Adipocyte (in vitro differentiated cells): ENCODE data around the gene ANKRD13C.
A peak's percentile ranks its signal among the peaks of the same experiment; 100 is the strongest.

Experiments
- DNase-seq: peaks from one replicate; pipeline ENCODE4 v3.0.0-alpha.2; 2015; ENCODE audit warnings: low read depth
- H3K27me3 ChIP-seq: replicated peaks from 2 replicates; pipeline ENCODE4 v1.7.0; 2013; ENCODE audit warnings: mild to moderate bottlenecking, low read length, moderate library complexity; ENCODE audit not compliant: control insufficient read depth, insufficient read depth
- H3K36me3 ChIP-seq: 2 replicates; pipeline ENCODE4 v1.7.0; 2013; ENCODE audit warnings: low read length, mild to moderate bottlenecking, moderate library complexity; ENCODE audit not compliant: control insufficient read depth, insufficient read depth, severe bottlenecking
- H3K4me1 ChIP-seq: 2 replicates; pipeline ENCODE4 v1.7.0; 2013; ENCODE audit warnings: mild to moderate bottlenecking, low read length, moderate library complexity; ENCODE audit not compliant: control insufficient read depth, insufficient read depth
- H3K4me3 ChIP-seq: 2 replicates; pipeline ENCODE4 v1.7.0; 2013; ENCODE audit warnings: mild to moderate bottlenecking, low read length, moderate library complexity
- H3K9ac ChIP-seq: 2 replicates; pipeline ENCODE4 v1.7.0; 2013; ENCODE audit warnings: mild to moderate bottlenecking, low read length, moderate library complexity
- H3K9me3 ChIP-seq: 2 replicates; pipeline ENCODE4 v1.7.0; 2013; ENCODE audit warnings: mild to moderate bottlenecking, low read length, moderate library complexity; ENCODE audit not compliant: control insufficient read depth

ANKRD13C gene

DNA sequence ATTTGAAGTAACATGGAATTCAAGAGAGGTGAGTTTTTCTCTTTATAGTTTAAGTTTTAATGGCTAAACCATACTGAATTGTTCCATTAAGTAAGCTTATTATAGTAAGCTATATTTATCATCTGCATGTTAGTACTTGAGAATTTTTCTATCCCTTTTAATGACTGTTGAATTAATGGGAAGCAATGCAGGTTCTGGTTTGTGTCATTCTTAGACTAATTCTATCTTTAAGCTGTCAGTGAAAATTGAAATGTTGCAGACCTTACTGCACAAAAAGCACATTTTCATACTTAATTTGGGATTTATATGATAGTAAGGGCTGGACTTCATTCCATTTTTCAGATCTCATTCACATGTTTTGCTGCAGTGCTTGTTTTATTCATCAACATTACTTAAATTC, 107.4 kb downstream of the ANKRD13C start:
- peaks cover 20% of the 10 kb centered on the region for H3K4me1 ChIP-seq
- no peak for DNase-seq
- peaks cover 100% of the 10 kb centered on the region for H3K36me3 ChIP-seq
- H3K4me3 ChIP-seq: no peak overlapping the region
- no peak overlapping the region for H3K9ac ChIP-seq
- no peaks in the 10 kb centered on the region for H3K9me3 ChIP-seq
- no peaks in the 10 kb centered on the region for H3K27me3 ChIP-seq

DNA sequence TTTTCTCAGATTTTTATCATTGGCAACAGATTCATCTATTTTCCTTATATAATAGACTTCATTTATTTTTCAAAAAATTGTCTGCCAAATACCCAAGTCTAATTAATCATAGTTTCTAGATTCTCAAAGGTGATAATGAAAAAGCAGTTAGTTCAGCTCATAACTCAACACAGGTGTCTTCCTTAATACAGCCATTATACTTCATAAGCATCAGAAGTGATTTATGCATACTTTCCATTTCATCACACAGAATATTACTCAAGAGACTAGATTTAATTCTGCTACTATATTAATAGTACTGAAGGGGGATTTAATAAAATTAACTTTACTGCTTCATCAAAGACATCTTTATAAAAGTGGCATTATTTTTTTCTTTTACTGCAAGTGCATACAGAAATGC, 114.6 kb downstream of the ANKRD13C start:
- Histone ChIP-seq H3K27me3 (no peaks in the 10 kb centered on the region), H3K4me1 (no peaks in the 10 kb centered on the region), H3K9me3 (no peaks in the 10 kb centered on the region), H3K4me3 (no peak overlapping the region), H3K9ac (no peak overlapping the region), H3K36me3 (peaks cover 100% of the 10 kb centered on the region)
- no peak for DNase-seq

DNA sequence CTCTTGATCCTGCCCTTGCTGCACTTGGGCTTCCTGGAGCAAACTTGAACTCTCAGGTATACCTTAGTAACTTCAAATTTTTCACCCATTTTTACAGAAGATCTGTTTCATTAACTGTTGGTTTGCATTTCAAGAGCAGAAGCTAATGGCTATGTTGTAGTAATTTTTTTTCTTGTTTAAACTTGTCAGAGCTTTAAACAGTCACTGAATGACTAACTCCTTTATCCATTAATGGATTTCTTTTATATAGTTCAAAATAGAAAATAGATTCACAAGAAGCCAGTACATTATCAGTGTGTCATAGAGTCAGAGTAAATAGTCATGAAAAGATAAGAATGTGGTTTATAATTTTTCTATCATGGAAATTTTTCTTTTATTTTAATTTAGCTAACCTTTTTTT, 119.8 kb downstream of the ANKRD13C start:
- Histone ChIP-seq H3K4me3 (no peak overlapping the region), H3K36me3 (peaks cover 100% of the 10 kb centered on the region), H3K9ac (no peak overlapping the region), H3K9me3 (no peaks in the 10 kb centered on the region), H3K27me3 (no peaks in the 10 kb centered on the region), H3K4me1 (no peaks in the 10 kb centered on the region)
- no peak for DNase-seq

DNA sequence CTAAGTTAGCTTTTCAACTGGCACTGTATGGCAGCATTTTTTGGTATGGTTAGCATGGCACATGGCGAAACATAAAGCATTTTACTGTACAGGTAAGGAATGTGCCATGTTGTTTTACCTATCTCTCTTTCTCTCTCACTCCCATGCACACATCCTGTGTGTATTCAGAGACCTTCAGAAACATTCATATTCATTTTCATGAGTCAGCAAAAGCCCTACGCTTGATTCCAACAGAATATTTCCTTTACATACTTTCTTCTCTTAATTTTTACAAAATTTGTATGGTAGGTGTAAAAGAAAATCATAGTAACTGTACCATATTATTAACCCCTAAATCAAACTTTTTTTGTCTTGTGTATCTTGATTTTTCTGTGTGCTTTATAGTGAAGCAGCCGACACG, 123.0 kb downstream of the ANKRD13C start:
- Histone ChIP-seq H3K36me3 (peaks cover 88% of the 10 kb centered on the region), H3K9ac (no peak overlapping the region), H3K4me1 (peaks cover 18% of the 10 kb centered on the region), H3K4me3 (no peak overlapping the region), H3K9me3 (no peaks in the 10 kb centered on the region), H3K27me3 (no peaks in the 10 kb centered on the region)
- DNase-seq: no peak

DNA sequence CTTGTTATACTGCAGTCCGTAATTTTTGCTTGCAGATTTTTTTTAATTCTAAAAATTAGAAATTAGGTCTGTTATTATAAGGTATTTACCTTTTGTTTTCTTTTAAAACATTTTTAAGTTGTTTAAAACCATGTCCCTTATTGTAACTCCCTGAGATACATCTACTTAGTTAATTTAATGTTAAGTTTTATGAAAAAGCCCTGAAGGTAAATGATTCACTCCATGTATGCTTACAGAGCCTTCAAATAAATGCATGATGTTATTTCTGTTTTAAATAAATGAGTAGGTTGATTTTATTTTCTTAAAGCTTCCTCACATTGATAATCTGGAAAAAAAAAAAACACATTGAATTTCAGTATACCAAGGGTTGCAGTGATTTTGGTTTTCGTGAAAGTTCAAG, 125.9 kb downstream of the ANKRD13C start:
- Histone ChIP-seq H3K36me3 (peaks cover 80% of the 10 kb centered on the region), H3K27me3 (no peaks in the 10 kb centered on the region), H3K9me3 (no peaks in the 10 kb centered on the region), H3K9ac (no peak overlapping the region), H3K4me1 (peaks cover 32% of the 10 kb centered on the region), H3K4me3 (no peak overlapping the region)
- no peak for DNase-seq

DNA sequence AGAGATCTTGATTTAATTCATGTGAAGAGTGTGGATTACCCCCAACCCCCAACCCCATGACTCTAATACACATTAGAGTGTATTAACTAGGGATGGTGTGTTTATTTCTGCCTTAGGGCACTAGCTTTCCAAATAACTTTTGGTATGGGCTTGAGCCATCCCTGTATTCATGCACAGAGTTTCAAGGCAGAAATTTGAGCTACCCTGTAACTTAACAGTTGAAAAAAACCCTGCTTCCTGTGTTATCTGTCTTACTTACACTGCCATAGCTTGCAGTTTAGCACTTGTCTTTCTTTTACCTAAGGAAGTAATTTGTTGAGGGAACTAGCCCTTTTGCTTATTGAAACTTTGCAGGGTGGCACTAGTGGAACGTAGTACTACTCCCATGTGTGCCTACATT, 127.1 kb downstream of the ANKRD13C start:
- no peak overlapping the region for H3K4me3 ChIP-seq
- peak; percentile 22 for DNase-seq
- H3K36me3 ChIP-seq: peaks cover 74% of the 10 kb centered on the region
- H3K4me1 ChIP-seq: peaks cover 44% of the 10 kb centered on the region
- H3K9me3 ChIP-seq: no peaks in the 10 kb centered on the region
- H3K27me3 ChIP-seq: no peaks in the 10 kb centered on the region
- no peak overlapping the region for H3K9ac ChIP-seq

DNA sequence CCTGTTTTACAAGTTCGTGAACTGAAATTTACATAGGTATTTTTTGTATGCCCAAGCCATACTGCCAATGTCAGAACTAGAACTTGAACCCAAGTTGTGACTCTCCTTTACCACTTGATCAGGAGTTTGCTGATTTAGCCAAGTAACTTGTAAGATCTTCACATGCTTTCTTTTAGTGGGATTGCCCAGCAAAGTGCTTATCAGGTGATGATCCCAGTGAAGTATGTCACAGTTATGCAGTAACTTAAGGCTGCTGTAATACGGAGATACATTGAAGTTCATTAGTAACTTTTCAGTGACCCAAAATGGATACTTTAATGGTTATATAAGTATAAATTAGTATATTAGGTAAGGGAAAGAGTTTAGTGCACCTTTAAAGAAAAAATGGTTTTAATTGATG, 129.6 kb downstream of the ANKRD13C start:
- H3K9me3 ChIP-seq: no peaks in the 10 kb centered on the region
- H3K27me3 ChIP-seq: no peaks in the 10 kb centered on the region
- peaks cover 51% of the 10 kb centered on the region for H3K4me1 ChIP-seq
- no peak overlapping the region for H3K4me3 ChIP-seq
- no peak overlapping the region for H3K9ac ChIP-seq
- no peak for DNase-seq
- H3K36me3 ChIP-seq: peaks cover 50% of the 10 kb centered on the region

DNA sequence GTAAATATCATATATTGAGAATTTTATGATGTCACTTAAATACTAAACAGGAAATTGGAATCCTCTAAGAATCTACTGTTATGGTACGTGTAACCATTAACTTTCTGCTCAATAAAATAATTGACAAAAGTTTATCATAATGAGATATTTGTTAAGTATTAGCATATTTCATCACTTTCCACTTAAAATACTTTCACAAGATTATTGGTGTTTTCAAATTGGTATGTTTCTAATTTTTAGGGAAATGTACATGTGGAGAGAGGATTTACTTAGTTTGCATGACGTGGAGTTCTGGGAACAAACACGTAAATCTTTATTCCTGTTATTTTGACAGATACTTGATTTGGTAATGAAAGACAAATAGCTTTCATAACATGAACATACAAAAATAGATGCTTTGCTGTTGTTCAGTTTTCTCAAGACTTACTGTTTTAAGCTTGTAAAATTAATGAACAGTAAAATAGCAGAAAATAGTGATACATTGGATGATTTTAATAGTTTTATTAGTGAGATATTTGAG, 131.7 kb downstream of the ANKRD13C start:
- Histone ChIP-seq H3K4me3 (peak overlapping the region; percentile 88), H3K4me1 (peaks cover 40% of the 10 kb centered on the region), H3K27me3 (no peaks in the 10 kb centered on the region), H3K36me3 (peaks cover 28% of the 10 kb centered on the region), H3K9me3 (no peaks in the 10 kb centered on the region), H3K9ac (peak overlapping the region; percentile 95)
- peak; percentile 19 for DNase-seq

DNA sequence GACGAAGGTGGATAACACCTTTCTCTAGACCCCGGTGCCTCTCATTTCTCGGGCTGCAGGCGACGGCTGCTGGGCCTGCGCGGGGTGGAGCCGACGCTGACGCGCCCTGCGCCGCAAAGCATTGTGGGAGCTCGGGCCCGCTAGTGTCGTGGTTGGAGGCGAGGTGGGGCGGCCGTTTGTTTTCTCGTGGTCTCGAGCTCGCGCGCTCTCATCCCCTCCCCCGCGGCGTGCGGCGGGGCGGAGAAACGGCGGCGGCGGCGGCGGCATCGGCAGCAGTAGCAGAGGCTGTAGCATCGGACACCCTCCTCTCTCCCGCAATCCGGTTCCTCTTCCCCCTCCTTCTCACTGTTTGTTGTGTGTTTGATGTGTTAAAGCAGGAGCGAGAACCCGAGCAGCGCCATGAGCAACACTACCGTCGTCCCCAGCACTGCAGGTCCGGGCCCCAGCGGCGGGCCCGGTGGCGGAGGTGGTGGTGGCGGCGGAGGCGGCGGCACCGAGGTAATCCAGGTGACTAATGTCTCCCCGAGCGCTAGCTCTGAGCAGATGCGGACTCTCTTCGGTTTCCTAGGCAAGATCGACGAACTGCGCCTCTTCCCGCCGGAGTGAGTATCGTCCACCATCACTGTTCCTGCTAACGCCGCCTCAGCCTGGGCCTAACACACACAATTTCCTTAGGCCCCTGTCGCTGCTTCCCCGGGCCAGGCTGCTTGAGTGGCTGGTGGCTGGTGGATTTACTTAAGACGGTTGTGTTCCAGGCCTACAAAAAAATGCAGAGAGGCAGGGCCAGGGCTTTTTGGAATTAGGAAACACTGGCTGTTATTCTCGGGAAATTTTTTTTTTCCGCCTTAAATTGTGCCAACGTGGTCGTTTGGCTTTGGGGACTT, 133.0 kb downstream of the ANKRD13C start, which contains the start of gene SRSF11:
SRSF11 (plus strand) TSS at position 143 of the 884 bp plus-strand sequence; CDS start at position 400, 257 bp downstream.
- peaks cover 30% of the 10 kb centered on the region for H3K36me3 ChIP-seq
- peak within 1 kb of the TSS; percentile 95 for H3K9ac ChIP-seq
- no peaks in the 10 kb centered on the region for H3K27me3 ChIP-seq
- H3K9me3 ChIP-seq: no peaks in the 10 kb centered on the region
- peak within 1 kb of the TSS; percentile 88 for H3K4me3 ChIP-seq
- H3K4me1 ChIP-seq: peaks cover 34% of the 10 kb centered on the region
- DNase-seq: peak; percentile 99

DNA sequence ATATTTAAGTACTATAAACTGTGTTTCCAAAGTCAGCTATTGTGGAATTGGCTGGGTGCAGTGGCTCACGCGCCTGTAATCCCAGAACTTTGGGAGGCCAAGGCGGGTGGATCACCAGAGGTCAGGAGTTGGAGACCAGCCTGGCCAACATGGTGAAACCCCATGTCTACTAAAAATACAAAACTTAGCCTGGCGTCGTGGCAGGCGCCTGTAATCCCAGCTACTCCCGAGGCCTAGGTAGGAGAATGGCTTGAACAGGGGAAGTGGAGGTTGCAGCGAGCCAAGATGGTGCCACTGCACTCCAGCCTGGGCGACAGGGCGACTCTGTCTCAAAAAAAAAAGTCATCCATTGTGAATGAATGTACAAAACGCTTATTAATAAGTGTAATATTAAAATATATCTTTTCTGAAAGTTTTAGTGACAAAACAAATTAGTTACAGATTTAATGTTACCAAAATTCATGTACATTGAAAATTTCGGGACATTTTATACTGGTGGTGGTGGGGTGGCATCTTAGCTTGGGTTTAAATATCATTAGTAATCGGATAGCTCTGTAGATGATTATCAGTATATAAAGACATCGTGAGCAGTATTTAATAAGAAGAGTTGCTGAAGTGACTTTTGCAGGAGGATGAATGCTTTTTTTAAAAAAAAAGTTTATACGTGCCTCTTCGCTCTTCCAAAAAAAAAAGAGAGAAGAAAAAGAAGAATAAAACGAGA, 133.8 kb downstream of the ANKRD13C start:
- no peaks in the 10 kb centered on the region for H3K9me3 ChIP-seq
- H3K4me3 ChIP-seq: peak overlapping the region; percentile 88
- H3K27me3 ChIP-seq: no peaks in the 10 kb centered on the region
- H3K36me3 ChIP-seq: peaks cover 37% of the 10 kb centered on the region
- H3K9ac ChIP-seq: peak overlapping the region; percentile 95
- H3K4me1 ChIP-seq: peaks cover 34% of the 10 kb centered on the region
- no peak for DNase-seq

DNA sequence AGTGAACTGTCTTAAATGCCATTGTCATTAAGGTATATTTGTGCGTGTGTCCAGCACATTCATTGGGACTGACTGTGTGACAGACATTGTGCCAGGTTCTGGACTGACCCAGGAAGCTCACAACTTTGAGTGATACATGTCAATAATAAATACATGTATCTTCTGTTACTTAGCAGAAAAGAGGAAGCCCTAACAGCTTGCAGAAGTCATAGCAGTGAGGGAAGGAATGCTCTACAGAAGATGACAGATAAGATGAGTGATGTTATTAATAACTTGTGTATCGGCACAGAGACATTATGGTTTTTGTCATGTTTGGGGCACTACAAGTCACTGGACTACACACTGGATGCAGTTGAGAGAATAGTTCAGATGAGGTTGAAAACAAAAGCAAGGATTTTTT, 134.5 kb downstream of the ANKRD13C start:
- Histone ChIP-seq H3K9ac (no peak overlapping the region), H3K9me3 (no peaks in the 10 kb centered on the region), H3K4me1 (peaks cover 33% of the 10 kb centered on the region), H3K36me3 (peaks cover 33% of the 10 kb centered on the region), H3K27me3 (no peaks in the 10 kb centered on the region), H3K4me3 (no peak overlapping the region)
- no peak for DNase-seq
